ENCODE measurements around the gene PPP6R2.
"Not testable (repeated sequence)": the region's sequence is repeated elsewhere in the genome, so short reads cannot be mapped to it uniquely, and the experiment has no call there.

Gene PPP6R2

DNA sequence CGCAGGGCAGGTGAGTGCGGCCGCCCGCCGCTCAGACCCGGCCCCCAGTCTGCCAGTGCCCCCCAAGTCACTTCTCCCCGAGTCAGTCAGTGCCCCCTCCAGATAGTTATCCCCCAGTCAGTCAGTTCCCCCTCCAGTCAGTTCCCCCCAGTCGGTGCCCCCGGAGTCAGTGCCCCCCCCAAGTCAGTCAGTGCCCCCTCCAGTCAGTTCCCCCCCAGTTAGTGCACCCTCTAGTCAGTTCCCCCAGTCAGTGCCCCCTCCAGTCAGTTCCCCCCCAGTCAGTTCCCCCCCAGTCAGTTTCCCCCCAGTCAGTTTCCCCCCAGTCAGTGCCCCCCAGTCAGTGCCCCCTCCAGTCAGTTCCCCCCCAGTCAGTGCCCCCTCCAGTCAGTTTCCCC is 411 bp downstream of the PPP6R2 start:
- DNase-seq (ENCODE audit: low spot score), result no peak

DNA sequence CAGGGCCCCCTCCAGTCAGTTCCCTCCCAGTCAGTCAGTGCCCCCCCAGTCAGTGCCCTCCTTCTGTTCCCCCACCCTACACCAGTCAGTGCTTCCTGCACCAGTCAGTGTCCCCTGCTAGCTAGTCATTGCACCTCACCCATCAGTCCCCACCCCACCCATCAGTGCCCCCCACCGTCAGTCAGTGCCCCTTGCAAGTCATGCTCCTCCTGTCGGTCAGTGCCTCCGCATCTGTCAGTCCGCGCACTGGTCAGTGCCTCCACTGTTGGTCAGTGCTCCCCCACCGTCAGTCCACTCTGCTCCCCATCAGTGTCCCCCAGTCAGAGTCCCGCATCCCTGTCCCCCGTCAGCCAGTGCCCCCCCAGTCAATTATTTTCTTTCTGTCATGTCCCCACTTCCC is 3.3 kb downstream of the PPP6R2 start:
- no peak for DNase-seq (ENCODE audit: low spot score)

DNA sequence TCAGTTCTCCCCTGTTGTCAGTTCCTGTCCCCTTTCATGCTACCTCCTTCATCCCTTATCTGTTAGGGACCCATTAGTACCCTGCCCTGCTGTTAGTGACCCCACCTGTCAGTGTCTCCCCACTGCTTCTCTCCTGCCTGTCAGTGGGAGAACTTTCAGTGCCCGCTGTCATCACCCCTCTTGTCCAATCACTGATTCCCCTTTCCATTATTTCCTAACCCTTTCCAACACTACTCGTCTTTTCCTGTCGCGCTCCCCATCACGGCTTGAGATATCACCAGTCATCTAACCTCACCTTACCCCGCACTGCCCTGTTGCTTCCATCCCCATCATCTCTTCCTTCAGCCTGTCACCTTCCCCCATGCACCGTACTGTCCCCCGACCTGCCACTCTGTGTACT is 4.0 kb downstream of the PPP6R2 start:
- DNase-seq (ENCODE audit: low spot score), result no peak

DNA sequence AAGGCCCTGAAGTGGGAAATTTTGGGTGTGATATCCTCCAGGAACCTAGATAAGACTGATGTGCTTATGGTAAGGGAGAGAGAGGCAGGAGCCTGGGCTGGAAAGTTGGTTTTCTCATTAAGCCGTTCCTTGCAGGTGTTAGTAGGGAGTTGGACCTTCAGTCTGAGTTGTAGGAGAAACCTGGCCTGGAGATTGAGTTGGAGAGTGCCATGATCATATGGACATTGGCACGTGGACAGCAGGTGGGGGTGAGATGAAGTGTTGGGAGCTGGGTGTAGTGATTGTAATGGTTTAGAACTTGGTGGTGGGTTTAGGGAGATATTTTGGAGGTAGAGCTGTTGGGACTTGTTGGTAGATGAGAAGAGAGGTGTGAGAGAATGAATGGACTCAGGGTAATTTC is 4.9 kb downstream of the PPP6R2 start:
- DNase-seq (ENCODE audit: low spot score), result no peak

DNA sequence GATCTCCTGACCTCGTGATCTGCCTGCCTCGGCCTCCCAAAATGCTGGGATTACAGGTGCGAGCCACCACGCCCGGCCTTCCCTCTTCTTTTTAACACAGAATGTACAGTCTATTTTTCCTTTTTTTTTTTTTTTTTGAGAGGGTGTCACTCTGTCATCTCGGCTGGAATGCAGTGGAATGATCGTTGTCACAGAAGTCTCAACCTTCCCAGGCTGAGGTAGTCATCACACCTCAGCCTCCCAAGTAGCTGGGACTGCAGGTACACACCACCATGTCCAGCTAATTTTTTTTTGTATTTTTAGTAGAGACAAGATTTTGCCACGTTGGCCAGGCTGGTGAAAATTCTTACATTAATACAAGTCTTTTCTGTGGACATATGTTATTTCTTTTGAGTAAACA is 13.1 kb downstream of the PPP6R2 start:
- no peak for DNase-seq (ENCODE audit: low spot score)

DNA sequence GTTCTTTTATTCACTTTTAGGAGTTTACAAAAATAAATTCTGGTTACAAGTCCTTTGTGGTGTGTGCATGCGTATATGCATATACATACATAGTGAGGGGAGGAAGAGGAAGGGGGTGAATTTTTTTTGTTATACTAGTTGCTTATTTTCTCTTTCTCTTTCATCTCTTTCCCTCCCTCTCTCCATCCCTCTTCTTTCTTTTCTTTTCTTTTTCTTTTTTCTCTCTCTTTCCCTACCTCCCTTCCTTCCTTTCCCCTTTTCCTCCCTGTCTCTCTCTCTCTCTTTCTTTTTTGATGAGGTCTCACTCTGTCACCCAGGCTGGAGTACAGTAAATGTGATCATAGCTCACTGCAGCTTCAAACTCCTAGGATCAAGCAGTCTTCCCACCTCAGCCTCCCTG is 14.1 kb downstream of the PPP6R2 start:
- no peak for DNase-seq (ENCODE audit: low spot score)

DNA sequence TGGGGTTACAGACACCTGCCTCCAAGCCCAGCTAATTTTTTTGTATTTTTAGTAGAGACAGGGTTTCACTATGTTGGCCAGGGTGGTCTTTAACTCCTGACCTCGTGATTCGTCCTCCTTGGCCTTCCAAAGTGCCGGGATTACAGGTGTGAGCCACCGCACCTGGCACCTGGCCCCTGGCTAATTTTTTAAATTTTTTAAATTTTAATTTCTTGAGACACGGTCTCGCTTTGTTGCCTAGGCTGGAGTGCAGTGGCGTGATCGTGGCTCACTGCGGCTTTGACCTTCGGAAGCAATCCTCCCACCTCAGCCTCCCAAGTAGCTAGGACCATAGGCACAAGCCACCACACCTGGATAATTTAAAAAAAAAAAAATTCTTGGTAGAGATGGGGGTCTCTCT is 14.6 kb downstream of the PPP6R2 start:
- DNase-seq (ENCODE audit: low spot score), result no peak

DNA sequence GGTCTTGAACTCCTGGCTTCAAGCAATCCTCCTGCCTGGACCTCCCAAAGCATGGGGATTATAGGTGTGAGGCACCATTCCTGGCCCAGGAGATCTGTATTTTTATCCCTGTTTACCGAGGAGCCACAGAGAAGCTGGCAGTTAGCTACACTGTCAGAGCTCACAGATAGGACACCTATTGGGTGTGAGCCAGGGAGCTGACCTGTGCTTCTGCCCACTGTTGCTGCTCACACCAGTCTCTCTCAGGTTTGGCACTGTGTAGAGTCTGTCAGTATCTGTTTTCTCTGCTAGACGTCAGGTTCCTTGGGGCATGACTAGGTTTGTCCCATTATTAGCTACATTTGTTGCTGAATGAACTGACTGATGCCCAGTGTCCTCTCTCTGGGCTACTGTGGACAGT is 17.5 kb downstream of the PPP6R2 start:
- DNase-seq (ENCODE audit: low spot score), result no peak

DNA sequence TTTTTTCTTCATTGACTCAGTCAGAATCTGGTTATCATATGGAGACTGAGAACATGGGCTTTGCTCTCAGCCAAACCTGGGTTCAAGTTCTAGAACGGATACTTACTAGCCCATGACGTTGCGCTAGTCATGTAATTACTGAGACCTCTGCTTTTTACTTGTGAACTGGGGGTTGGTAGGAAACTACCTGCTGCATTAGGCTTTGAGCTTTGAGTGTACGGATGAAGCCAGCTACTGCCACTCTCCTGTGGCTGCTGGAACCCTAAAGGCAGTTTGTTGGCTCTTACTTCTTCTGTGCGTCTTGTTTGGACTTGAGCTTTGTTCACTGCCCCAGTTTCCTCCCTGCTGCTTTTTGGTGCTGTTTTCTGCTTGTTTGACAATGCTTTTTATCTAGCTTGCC is 18.1 kb downstream of the PPP6R2 start:
- no peak for DNase-seq (ENCODE audit: low spot score)

DNA sequence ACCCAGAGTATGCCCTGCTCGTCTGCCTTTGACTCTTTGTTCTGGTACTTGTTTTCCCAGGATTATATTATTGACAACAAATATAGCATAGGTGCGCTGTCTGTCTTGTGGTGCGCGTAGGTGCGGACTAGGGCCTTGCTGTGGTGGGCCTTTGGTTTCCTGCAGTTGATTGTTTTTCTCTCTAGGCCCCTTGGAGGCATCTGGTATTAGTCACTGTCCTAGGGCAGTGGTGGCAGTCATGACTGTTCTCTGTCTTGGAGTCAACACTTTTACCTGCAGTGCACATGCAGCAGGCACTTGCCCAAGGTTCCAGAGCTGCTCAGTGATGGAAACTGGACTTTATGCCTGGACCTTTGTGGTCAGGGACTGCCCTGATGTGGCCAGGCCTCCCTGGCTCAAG is 18.6 kb downstream of the PPP6R2 start:
- no peak for DNase-seq (ENCODE audit: low spot score)

DNA sequence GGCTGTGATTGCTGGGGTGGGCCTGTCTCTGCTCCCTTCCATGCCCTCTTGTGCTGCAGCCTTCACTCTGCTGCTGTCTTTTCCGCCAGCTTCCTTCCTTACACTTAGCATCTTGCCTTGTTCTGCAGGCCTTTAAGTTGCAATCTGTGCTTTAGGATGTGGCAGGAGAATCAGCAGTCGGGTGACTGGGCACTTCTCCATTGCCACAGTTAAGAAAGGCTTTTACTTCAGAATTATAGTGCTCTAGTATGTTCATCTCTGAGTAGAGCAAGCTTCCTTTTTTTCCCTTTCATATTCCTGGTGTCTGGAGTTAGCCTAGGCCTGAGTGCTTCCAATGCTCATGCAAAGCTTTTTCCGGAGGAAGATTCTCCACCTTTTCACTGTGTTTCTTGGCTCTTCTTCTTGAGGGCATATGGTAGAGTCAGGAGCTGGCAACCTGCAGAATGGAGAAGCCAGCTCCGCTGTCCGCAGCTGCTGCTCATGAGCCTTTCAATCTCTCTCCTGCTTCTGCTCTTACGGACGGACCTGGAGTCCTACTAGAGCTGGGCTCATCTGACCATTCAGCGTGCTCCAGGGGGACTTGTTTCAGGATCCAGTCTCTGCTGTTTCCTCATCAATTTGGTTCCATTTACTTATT is 20.2 kb downstream of the PPP6R2 start:
- no peak for DNase-seq (ENCODE audit: low spot score)

DNA sequence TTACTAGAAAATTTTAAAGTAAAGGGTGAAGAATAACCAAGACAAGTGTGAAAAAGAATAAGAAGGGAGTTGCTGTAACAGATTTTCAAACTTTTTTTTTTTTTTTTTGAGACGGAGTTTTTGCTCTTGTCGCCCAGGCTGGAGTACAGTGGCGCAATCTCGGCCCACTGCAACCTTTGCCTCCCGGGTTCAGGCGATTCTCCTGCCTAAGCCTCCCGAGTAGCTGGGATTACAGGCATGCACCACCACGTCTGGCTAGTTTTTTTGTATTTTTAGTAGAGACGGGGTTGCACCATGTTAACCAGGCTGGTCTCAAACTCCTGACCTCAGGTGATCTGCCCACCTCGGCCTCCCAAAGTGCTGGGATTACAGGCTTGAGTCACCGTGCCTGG is 20.7 kb downstream of the PPP6R2 start:
- not testable (repeated sequence) for DNase-seq (ENCODE audit: low spot score)

DNA sequence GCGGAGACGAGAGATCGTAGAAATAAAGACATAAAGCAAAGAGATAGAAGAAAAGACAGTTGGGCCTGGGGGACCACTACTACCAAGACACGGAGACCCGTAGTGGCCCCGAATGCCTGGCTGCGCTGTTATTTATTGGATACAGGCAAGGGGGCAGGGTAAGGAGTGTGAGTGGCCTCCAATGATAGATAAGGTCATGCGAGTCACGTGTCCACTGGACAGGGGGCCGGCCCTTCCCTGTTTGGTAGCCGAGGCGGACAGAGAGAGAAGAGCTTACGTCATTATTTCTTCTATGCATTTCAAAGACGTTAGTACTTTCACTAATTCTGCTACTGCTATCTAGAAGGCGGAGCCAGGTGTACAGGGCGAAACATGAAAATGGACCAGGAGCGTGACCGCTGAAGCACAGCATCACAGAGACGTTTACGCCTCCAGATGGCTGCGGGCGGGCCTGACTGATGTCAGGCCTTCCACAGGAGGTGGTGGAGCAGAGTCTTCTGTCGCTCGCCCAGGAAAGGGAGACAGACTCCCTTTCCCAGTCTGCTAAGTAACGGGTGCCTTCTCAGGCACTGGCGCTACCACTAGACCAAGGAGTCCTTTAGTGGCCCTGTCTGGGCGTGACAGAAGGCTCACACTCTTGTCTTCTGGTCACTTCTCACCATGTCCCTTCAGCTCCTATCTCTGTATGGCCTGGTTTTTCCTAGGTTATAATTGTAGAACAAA is 24.8 kb downstream of the PPP6R2 start:
- DNase-seq (ENCODE audit: low spot score), result no peak

DNA sequence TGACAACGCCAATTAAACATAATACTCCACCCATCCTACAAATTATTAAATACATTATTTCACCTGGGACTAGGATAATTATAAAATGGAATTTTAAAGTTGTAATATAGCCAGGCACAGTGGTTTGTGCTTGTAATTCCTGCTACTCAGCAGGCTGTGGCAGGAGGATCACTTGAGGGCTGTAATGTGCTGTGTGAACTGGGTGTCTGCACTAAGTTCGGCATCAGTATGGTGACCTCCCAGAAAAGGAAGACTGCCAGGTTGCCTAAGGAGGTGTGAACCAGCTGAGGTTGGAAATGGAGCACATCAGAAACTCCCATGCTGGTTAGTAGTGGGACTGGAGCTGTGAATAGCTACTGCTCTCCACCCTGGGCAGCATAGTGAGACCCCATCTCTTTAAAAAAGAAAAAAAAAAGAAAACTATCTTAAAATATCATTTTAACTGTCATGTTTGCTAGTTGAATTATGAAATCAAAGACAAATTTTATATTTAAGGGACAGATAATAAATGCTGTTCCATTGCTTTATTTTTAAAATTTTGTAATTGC is 28.0 kb downstream of the PPP6R2 start:
- DNase-seq (ENCODE audit: low spot score), result no peak

DNA sequence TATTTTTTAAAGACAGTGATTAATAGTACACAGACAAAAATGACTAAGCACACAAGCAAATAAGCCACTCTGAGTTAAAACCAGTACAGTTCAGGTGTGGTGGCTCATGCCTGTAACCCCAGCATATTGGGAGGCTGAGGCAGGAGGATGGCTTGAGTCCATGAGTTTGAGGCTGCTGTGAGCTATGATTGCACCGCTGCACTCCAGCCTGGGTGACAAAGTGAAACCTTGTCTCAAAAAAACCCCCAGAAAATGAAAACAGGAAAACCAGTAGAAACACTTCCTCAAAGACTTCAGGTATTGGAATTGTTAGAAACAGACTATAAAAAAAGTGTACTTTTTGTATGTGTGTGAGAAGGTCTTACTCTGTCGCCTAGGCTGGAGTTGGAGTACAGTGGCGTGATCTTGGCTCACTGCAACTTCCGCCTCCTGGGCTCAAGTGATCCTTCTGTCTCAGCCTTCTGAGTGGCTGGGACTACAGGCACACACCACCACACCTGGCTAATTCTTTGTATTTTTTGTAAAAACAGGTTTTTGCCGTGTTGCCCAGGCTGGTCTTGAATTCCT is 33.0 kb downstream of the PPP6R2 start:
- no peak for DNase-seq (ENCODE audit: low spot score)

DNA sequence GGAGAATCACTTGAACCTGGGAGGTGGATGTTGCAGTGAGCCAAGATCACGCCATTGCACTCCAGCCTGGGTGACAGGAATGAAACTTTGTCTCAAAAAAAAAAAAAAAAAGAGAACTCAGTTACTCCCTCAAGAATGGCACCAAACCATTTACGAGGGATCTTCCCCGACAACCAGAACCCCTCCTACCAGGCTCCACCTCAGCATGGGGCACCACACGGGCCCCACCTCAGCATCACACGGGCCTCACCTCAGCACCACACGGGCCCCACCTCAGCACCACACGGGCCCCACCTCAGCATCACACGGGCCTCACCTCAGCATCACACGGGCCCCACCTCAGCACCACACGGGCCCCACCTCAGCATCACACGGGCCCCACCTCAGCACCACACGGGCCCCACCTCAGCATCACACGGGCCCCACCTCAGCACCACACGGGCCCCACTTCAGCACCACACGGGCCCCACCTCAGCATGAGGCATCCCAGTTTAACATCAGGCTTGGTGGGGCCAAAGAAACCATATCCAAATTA is 38.0 kb downstream of the PPP6R2 start:
- not testable (repeated sequence) for DNase-seq (ENCODE audit: low spot score)

DNA sequence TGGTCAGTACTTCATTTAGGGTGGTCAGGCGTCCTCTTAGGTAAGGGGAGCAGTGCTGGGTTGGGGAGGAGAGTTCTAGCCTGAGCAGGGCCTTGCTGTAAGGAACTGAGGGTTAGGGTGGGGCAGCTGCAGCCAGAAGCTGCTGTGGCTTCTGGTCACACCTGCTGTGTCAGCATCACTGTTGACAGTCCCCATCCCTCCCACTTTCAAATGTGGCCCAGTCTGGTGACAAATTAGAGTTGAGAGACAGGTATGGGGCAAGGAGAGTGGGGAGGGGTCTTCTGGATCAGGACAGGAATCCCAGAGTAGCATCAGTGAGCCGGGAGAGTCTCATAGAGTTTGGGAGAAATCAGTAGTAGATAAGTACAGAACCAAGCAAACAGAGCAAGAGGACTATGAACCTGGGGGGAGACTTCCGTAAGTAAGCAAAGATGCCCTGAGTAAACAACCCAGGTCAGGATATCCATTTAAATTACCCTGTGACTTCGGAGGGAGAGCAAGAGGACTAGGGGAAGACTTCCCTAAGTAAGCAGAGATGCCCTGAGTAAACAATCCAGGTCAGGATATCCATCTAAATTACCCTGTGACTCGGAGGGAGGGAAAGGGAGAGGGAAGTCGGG is 53.7 kb downstream of the PPP6R2 start:
- no peak for DNase-seq (ENCODE audit: low spot score)

DNA sequence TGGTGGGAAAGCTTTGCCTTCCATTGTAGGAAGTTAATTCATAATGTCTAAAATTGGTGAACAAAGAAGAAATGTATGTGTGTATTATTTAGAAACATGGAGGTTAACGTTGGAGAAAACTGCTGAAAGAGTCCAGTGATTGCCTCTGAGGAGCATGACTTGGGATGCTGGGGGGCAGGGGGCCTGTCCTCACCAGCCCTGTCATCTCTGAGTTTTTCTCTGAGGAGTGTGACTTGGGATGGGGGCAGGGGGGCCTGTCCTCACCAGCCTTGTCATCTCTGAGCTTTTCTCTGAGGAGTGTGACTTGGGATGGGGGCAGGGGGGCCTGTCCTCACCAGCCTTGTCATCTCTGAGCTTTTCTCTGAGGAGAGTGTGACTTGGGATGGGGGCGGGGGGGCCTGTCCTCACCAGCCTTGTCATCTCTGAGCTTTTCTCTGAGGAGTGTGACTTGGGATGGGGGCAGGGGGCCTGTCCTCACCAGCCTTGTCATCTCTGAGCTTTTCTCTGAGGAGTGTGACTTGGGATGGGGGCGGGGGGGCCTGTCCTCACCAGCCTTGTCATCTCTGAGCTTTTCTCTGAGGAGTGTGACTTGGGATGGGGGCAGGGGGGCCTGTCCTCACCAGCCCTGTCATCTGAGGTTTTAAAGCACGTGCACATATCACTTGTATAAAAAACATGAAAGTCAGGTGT is 54.4 kb downstream of the PPP6R2 start:
- not testable (repeated sequence) for DNase-seq (ENCODE audit: low spot score)

DNA sequence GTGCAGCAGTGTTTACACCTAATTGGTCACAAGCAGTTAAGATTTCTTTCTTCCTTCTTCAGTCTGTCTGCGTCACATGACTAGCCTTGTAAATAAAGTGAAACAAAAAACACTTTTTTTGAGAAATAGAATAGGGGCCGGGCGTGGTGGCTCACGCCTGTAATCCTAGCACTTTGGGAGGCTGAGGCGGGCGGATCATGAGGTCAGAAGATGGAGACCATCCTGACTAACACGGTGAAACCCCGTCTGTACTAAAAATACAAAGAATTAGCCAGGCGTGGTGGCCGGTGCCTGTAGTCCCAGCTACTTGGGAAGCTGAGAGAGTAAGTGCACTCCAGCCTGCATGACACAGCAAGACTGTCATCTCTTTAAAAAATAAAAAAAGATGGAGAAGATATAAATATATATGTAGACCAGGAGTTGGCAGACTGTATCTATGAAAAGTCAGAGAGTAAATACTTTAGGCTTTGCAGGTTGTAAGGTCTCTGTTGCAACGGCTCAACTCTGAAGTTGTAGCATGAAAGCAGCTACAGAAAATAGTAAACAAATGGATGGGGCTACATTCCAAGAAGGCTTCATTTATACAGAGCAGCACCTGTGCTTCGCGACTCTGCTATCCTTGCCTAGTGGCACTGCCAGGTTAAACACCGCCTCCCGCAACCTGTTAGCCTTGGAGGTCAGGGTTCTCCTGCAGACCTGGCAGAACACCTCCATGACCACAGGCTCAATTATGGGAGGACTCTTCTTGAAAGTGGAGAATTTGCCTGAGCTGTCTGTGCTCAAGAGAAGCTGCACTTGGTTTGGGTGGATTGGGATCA is 55.9 kb downstream of the PPP6R2 start:
- DNase-seq (ENCODE audit: low spot score), result no peak

DNA sequence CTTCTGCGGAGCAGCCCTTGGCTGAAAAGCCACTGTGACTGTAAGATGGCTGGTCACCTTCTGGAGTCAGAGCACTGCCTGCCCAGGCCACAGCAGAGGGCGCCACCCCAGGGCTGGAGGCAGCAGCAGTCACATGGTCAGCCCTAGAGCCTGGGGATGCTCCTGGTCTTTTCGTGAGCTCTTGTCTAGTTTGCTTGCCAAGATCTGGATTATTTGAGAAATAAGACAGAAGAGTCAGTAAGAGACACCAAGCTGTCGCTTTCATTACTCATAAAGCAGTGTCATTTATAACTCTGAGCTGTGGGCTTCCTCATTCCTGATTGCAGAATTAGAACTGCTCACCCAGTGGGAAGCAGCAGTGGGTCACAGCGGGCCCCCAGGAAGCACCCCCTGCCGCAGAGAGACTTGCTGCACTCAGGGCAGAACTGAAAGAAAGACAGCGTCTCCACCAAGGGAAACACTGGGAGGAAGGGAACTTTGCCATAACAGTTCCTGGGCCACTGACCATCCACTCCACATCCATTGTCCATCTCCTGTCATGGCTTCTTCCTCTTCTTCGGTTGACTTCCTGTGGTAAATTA is 56.7 kb downstream of the PPP6R2 start:
- DNase-seq (ENCODE audit: low spot score), result peak; percentile 27

DNA sequence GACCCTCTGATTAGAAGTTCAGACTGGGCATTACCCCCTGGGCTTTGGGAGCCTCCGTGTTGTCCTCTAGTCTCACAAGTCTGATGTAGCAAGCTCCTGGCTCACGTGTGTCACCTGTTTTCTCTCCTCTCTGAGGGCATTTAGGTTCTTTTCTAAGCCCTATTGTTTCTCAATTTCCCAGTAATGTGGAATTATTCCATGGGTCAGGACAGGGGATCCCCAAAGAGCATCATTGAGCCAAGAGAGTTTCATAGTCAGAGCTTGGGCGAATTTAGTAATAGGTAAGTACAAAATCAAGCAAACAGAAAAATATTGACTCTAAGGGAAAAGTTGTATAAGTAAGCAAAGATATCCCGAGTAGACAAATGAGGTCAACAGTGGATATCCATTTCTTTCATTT is 57.3 kb downstream of the PPP6R2 start:
- DNase-seq (ENCODE audit: low spot score), result no peak
